Prostate gland (tissue), 2 donors: Measurements from ENCODE around the gene IQCE.

ENCODE experiments used
- POLR2A ChIP-seq: fragments of 450-650 bp; IDR thresholded peaks from one replicate; pipeline ENCODE4 v1.6.1; 2016; ENCODE audit warnings: antibody characterized with exemption, mild to moderate bottlenecking
- POLR2AphosphoS5 ChIP-seq: sonication (generic); formaldehyde crosslinking; IDR thresholded peaks from one replicate; pipeline ENCODE4 v1.6.1; 2017; ENCODE audit warnings: antibody characterized with exemption
- TF ChIP-seq, protein P1 (sequence below), 4 experiments: fragments of 200-600 bp in 2 of 4; fragments of 450-650 bp in 2 of 4; sonication (generic) in 2 of 4; IDR thresholded peaks; 1 replicate in 3 of 4; 2 replicates in 1 of 4; pipeline ENCODE4 v1.5.1; 2016 to 2019; ENCODE audit warnings: antibody characterized with exemption in 4 of 4, mild to moderate bottlenecking in 2 of 4, moderate library complexity in 2 of 4

DNA sequence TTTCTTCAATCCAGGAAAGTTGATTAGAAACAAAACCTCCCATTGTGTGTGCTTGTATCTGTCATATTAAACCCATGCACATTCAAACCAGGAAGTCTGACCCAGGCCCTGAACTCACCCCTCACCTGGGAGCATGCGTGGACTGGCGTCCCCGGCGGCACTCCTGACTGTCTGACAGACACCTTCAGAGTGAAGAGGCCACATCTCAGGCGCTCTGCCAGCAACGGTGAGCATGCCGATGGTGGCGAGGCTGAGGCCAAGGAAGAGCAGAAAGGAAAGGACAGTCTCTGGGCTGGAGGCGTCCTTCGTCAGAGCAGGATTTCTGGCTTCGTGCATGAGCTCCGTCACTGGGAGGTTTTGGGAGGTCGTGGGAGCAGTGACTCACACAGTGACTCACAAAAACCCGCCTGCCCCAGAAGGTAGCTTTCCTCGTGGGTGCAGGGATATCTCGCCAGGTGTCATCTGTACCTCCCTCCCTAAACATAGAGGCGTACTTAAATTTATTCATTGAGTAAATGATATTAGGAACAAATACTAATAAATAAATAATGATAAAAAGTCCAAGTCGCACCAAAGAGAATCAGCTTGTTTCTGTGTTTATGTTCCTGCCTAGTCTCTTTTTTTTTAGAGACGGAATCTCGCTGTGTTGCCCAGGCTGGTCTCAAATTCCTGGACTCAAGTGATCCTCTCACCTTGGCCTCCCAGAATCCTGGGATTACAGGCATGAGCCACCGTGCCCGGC, 13.5 kb downstream of the IQCE start:
- TF ChIP-seq POLR2A (no peak), POLR2AphosphoS5 (no peak)
- TF ChIP-seq, protein P1, sequence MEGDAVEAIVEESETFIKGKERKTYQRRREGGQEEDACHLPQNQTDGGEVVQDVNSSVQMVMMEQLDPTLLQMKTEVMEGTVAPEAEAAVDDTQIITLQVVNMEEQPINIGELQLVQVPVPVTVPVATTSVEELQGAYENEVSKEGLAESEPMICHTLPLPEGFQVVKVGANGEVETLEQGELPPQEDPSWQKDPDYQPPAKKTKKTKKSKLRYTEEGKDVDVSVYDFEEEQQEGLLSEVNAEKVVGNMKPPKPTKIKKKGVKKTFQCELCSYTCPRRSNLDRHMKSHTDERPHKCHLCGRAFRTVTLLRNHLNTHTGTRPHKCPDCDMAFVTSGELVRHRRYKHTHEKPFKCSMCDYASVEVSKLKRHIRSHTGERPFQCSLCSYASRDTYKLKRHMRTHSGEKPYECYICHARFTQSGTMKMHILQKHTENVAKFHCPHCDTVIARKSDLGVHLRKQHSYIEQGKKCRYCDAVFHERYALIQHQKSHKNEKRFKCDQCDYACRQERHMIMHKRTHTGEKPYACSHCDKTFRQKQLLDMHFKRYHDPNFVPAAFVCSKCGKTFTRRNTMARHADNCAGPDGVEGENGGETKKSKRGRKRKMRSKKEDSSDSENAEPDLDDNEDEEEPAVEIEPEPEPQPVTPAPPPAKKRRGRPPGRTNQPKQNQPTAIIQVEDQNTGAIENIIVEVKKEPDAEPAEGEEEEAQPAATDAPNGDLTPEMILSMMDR (IDR thresholded peaks at IDR 0.05) = no peak
